Mesenchymal stem cell (in vitro differentiated cells and primary cell): ENCODE results near the gene TBC1D22A.

Experiments
- DNase-seq: peaks from one replicate; pipeline ENCODE4 v3.0.0-alpha.2; 2013
- H2AFZ ChIP-seq: one replicate; pipeline ENCODE4 v1.6.1; 2013; ENCODE audit warnings: low read depth, mild to moderate bottlenecking, control low read depth, inconsistent platforms, low read length, moderate library complexity
- H2AK5ac ChIP-seq: 2 replicates; pipeline ENCODE4 v1.6.1; 2013; ENCODE audit warnings: low read length, moderate library complexity, mild to moderate bottlenecking, inconsistent platforms; ENCODE audit not compliant: severe bottlenecking
- H2BK120ac ChIP-seq: one replicate; pipeline ENCODE4 v1.6.1; 2013; ENCODE audit warnings: low read depth, mild to moderate bottlenecking, inconsistent platforms, low read length, moderate library complexity
- H2BK12ac ChIP-seq, 2 experiments: one replicate each; pipeline ENCODE4 v1.6.1; 2013; ENCODE audit warnings: inconsistent platforms in 2 of 2, low read length in 2 of 2, mild to moderate bottlenecking in 2 of 2, moderate library complexity in 2 of 2, control low read depth in 1 of 2
- H2BK15ac ChIP-seq: one replicate; pipeline ENCODE4 v1.6.1; 2013; ENCODE audit warnings: mild to moderate bottlenecking, low read depth, inconsistent platforms; ENCODE audit not compliant: poor library complexity, severe bottlenecking
- H2BK5ac ChIP-seq: 2 replicates; pipeline ENCODE4 v1.6.1; 2013; ENCODE audit warnings: low read depth, mild to moderate bottlenecking, low read length, control low read depth, inconsistent platforms; ENCODE audit not compliant: poor library complexity, severe bottlenecking
- H3K14ac ChIP-seq, 2 experiments: one replicate each; pipeline ENCODE4 v1.6.1; 2013; ENCODE audit warnings: inconsistent platforms in 2 of 2, low read length in 2 of 2, control low read depth in 1 of 2, mild to moderate bottlenecking in 1 of 2, moderate library complexity in 1 of 2
- H3K18ac ChIP-seq, 2 experiments: one replicate each; pipeline ENCODE4 v1.6.1; 2013; ENCODE audit warnings: inconsistent platforms in 2 of 2, low read length in 2 of 2, control low read depth in 1 of 2, low read depth in 1 of 2, mild to moderate bottlenecking in 1 of 2
- H3K23ac ChIP-seq, 2 experiments: one replicate each; pipeline ENCODE4 v1.6.1; 2013; ENCODE audit warnings: inconsistent platforms in 2 of 2, low read length in 2 of 2, mild to moderate bottlenecking in 2 of 2, moderate library complexity in 2 of 2, control low read depth in 1 of 2
- H3K27ac ChIP-seq: 2 replicates; pipeline ENCODE4 v1.5.1; 2013; ENCODE audit warnings: mild to moderate bottlenecking, moderate library complexity, low read length, control low read depth, inconsistent platforms; ENCODE audit not compliant: poor library complexity, severe bottlenecking
- H3K27me3 ChIP-seq, 2 experiments: 2 replicates each; pipeline versions ENCODE4 v1.6.1 to v1.7.0; 2013; ENCODE audit warnings: low read length in 2 of 2, mild to moderate bottlenecking in 2 of 2, moderate library complexity in 2 of 2, control low read depth in 1 of 2, inconsistent platforms in 1 of 2; ENCODE audit not compliant: control insufficient read depth in 1 of 2, insufficient read depth in 1 of 2
- H3K36me3 ChIP-seq, 2 experiments: 2 replicates each; pipeline versions ENCODE4 v1.6.1 to v1.7.0; 2013; ENCODE audit warnings: low read length in 2 of 2, control low read depth in 1 of 2, inconsistent platforms in 1 of 2, low read depth in 1 of 2, mild to moderate bottlenecking in 1 of 2; ENCODE audit not compliant: insufficient read depth in 2 of 2, control insufficient read depth in 1 of 2
- H3K4ac ChIP-seq, 2 experiments: one replicate each; pipeline ENCODE4 v1.6.1; 2013; ENCODE audit warnings: inconsistent platforms in 2 of 2, low read length in 2 of 2, mild to moderate bottlenecking in 2 of 2, moderate library complexity in 2 of 2, control low read depth in 1 of 2, low read depth in 1 of 2
- H3K4me1 ChIP-seq: 2 replicates; pipeline ENCODE4 v1.6.1; 2013; ENCODE audit warnings: low read depth, low read length, control low read depth; ENCODE audit not compliant: control insufficient read depth, insufficient read depth
- H3K4me2 ChIP-seq: 2 replicates; pipeline ENCODE4 v1.6.1; 2013; ENCODE audit warnings: low read length, mild to moderate bottlenecking, inconsistent platforms; ENCODE audit not compliant: poor library complexity, severe bottlenecking
- H3K4me3 ChIP-seq, 2 experiments: 2 replicates each; pipeline versions ENCODE4 v1.5.1 to v1.7.0; 2013; ENCODE audit warnings: low read length in 2 of 2, mild to moderate bottlenecking in 2 of 2, control low read depth in 1 of 2, low read depth in 1 of 2; ENCODE audit not compliant: insufficient read depth in 1 of 2
- H3K79me1 ChIP-seq: replicated peaks from 2 replicates; pipeline ENCODE4 v1.6.1; 2013; ENCODE audit warnings: mild to moderate bottlenecking, control low read depth, low read length, inconsistent platforms; ENCODE audit not compliant: poor library complexity, severe bottlenecking
- H3K9ac ChIP-seq: 2 replicates; pipeline ENCODE4 v1.7.0; 2013; ENCODE audit warnings: mild to moderate bottlenecking, low read length, moderate library complexity
- H3K9me3 ChIP-seq: 2 replicates; pipeline ENCODE4 v1.7.0; 2013; ENCODE audit warnings: mild to moderate bottlenecking, low read length; ENCODE audit not compliant: control insufficient read depth
- H4K8ac ChIP-seq: one replicate; pipeline ENCODE4 v1.6.1; 2013; ENCODE audit warnings: inconsistent platforms, mild to moderate bottlenecking, low read length, moderate library complexity
- H4K91ac ChIP-seq: one replicate; pipeline ENCODE4 v1.6.1; 2013; ENCODE audit warnings: mild to moderate bottlenecking, low read length, inconsistent platforms
- WGBS: methylation state at CpG from one replicate; pipeline ENCODE4 v1.1.7; 2013; ENCODE audit warnings: mixed read lengths; 5-methylcytosine and 5-hydroxymethylcytosine counted together

The TBC1D22A gene

DNA sequence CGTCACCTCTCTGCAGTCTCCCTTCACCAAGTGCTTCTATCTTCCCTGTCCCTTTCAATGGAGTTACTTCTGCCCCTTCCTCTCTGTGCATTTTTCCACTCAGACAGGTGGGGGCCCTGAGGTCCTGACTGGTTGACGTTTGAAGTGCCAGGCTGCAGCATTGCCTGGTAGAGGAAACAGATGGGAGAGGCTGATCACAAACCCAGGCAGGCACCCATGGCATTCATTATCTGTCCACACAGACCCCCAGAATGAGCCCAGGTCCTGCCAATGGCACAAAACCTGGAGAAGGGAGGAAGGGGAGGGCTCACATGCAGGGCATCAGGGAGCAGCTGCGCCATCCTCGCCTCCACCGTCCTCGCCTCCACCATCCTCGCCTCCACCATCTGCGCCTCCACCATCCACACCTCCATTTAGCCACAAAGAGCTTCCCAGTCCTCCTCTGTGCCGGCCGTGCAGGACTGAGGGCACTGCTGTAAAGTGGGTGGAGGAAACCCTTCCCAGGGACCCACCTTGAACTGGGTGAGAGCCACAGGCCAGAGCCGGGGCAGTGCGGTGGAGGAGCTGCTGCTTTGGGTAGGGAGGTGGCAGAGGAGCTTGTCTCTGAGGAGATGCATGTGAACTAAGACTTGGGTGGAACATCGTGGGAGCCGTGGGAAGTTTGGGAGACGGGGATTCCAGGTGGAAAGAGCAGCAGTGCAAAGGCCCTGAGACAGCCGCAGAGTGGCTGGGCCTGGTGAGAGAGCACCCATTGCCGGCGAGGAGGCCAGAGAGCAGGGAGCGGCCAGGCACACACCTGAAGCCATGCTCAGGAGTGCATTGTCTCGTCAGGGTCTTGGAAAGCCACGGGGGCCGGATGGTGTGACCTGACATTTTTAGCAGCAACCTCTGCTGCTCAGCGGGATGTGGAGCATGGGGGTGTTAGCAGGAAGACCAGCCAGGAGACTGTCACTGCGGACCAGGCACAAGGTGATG is 145.1 kb downstream of the TBC1D22A start:
- H3K27ac ChIP-seq, result no peak overlapping the region
- DNase-seq, result no peak
- no peak overlapping the region for H4K8ac ChIP-seq
- H3K4me1 ChIP-seq, result peaks cover 16% of the 10 kb centered on the region
- H2BK12ac ChIP-seq, result no peak overlapping the region
- H3K36me3 ChIP-seq, result peaks cover 12 to 52% of the 10 kb centered on the region in 2 experiments
- no peak overlapping the region for H3K18ac ChIP-seq
- H3K14ac ChIP-seq, result no peak overlapping the region
- no peak overlapping the region for H2AFZ ChIP-seq
- peaks cover 53% of the 10 kb centered on the region for H3K79me1 ChIP-seq
- H3K4me2 ChIP-seq, result no peak overlapping the region
- H2AK5ac ChIP-seq, result no peak overlapping the region
- H3K4ac ChIP-seq, result no peak overlapping the region
- H2BK5ac ChIP-seq, result no peak overlapping the region
- H2BK15ac ChIP-seq, result no peak overlapping the region
- no peaks in the 10 kb centered on the region for H3K9me3 ChIP-seq
- H4K91ac ChIP-seq, result no peak overlapping the region
- H2BK120ac ChIP-seq, result no peak overlapping the region
- no peaks in the 10 kb centered on the region for H3K27me3 ChIP-seq
- no peak overlapping the region for H3K4me3 ChIP-seq
- H3K9ac ChIP-seq, result no peak overlapping the region
- WGBS, result 98% methylated on average over 21 of the region's 24 CpGs
- no peak overlapping the region for H3K23ac ChIP-seq

DNA sequence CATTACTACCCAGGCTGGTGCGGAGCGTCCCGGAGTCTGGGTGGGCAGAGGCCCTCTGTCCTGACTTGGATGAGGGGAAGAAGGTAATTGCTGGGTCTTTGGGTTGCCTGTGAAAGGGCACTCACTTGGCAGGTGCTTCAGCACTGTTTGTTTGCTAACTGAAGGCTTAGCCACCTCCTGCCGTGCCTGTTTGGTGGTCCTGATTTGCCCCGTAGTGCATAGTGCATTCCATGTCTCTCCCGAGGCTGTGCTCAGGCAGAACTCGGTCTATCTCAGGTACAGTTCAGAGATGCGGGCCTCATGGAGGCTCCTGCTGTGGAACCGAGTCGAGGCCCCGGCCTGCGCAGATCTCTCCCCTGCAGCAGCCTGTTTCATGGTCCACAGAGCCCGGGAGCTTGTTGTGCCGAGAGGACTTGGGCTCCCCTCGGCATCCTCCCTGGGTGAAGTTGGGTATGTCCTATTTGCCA is 146.2 kb downstream of the TBC1D22A start:
- Histone ChIP-seq H2BK5ac (no peak overlapping the region), H4K91ac (no peak overlapping the region), H3K4ac (no peak overlapping the region), H3K9ac (no peak overlapping the region), H2AFZ (no peak overlapping the region), H2BK12ac (no peak overlapping the region), H2BK15ac (no peak overlapping the region), H2AK5ac (no peak overlapping the region), H3K27ac (no peak overlapping the region), H3K79me1 (peaks cover 42% of the 10 kb centered on the region), H3K36me3 (peaks cover 16 to 40% of the 10 kb centered on the region in 2 experiments), H3K9me3 (no peaks in the 10 kb centered on the region), H3K18ac (no peak overlapping the region), H4K8ac (no peak overlapping the region), H3K4me3 (no peak overlapping the region), H3K4me1 (peaks cover 13% of the 10 kb centered on the region), H3K23ac (no peak overlapping the region), H3K4me2 (no peak overlapping the region), H3K14ac (no peak overlapping the region), H2BK120ac (no peak overlapping the region), H3K27me3 (no peaks in the 10 kb centered on the region)
- 95% methylated on average over 15 of the region's 15 CpGs for WGBS
- DNase-seq, result no peak

DNA sequence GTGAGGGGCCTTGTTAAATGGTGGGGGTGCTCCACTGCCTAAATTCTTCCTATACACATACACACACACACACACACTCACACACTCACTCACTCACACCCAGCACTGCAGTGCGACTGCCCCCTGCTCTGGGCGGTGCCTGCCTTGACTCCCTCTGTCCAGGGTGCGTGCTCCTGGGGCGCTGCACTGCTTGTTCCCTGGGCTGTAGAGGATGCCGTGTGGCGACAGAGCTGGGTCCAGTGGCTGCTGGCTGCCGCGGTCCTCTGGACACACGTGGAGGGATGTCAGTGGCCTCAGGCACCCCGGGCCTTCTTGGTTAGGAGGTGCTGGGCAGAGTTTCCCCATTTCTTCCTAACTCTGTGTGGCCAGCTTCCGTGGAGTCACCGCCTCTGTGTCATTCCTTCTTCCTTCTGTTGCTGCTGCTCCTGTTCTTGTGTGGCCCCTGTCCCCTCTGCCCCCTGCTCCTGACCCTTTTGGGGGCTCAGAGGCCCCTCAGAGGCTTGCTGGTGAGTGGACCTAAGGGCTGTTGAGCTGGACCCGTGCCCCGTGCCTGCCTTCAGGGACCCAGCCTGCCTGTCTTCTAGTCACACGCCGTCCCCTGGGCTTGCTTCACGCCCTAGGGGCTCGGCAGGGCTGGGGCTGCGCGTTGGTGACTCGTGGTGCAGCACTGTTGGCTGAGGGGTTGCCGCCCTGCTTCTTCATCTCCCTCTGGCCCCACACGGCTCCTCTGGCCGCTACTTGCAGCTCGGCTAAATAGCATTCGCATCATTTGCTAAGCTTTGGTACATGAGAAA is 147.0 kb downstream of the TBC1D22A start:
- Histone ChIP-seq H3K27me3 (no peaks in the 10 kb centered on the region), H2BK15ac (no peak overlapping the region), H3K18ac (no peak overlapping the region), H3K36me3 (peaks cover 19 to 43% of the 10 kb centered on the region in 2 experiments), H3K9ac (no peak overlapping the region), H3K9me3 (no peaks in the 10 kb centered on the region), H2BK5ac (no peak overlapping the region), H2AFZ (no peak overlapping the region), H3K4me2 (no peak overlapping the region), H4K91ac (no peak overlapping the region), H3K4me1 (peaks cover 13% of the 10 kb centered on the region), H3K14ac (peak overlapping the region in 1 of 2 experiments; percentile 44), H3K4ac (no peak overlapping the region), H2AK5ac (no peak overlapping the region), H4K8ac (no peak overlapping the region), H3K4me3 (no peak overlapping the region), H3K23ac (peak overlapping the region in 1 of 2 experiments; percentile 41), H3K79me1 (peaks cover 39% of the 10 kb centered on the region), H2BK12ac (no peak overlapping the region), H3K27ac (no peak overlapping the region), H2BK120ac (no peak overlapping the region)
- DNase-seq, result no peak
- 92% methylated on average over 26 of the region's 26 CpGs for WGBS

DNA sequence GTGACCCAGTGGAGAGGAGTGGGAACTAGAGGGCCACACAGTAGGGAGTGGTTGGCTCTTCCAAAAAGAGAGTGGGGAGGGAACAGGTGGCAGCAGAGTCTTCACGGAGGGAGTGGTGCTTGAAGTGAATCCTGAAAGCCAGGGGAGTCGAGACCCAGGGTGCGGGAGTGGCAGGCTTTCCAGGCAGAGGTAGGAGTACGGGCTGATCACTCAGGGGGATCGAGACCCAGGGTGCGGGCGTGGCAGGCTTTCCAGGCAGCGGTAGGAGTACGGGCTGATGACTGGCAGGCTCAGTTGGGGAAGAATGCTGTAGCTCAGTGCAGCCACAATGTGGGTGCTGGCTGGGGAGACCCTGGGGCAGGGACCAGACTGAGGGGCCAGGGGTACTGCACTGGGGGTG is 148.2 kb downstream of the TBC1D22A start:
- no peak overlapping the region for H3K4ac ChIP-seq
- H3K14ac ChIP-seq, result peak overlapping the region in 1 of 2 experiments; percentile 44
- no peak overlapping the region for H4K8ac ChIP-seq
- no peak overlapping the region for H3K4me3 ChIP-seq
- H3K36me3 ChIP-seq, result peaks cover 21 to 50% of the 10 kb centered on the region in 2 experiments
- peaks cover 10% of the 10 kb centered on the region for H3K4me1 ChIP-seq
- H3K27ac ChIP-seq, result no peak overlapping the region
- H3K79me1 ChIP-seq, result peaks cover 44% of the 10 kb centered on the region
- 97% methylated on average over 9 of the region's 9 CpGs for WGBS
- no peak overlapping the region for H2AK5ac ChIP-seq
- H2BK12ac ChIP-seq, result no peak overlapping the region
- no peaks in the 10 kb centered on the region for H3K27me3 ChIP-seq
- no peak overlapping the region for H2BK15ac ChIP-seq
- no peak overlapping the region for H2BK120ac ChIP-seq
- H3K4me2 ChIP-seq, result no peak overlapping the region
- H3K9me3 ChIP-seq, result no peaks in the 10 kb centered on the region
- no peak overlapping the region for H3K18ac ChIP-seq
- no peak for DNase-seq
- H2AFZ ChIP-seq, result no peak overlapping the region
- no peak overlapping the region for H2BK5ac ChIP-seq
- peak overlapping the region; percentile 25 for H4K91ac ChIP-seq
- H3K9ac ChIP-seq, result no peak overlapping the region
- no peak overlapping the region for H3K23ac ChIP-seq
